K562 (cell line): ENCODE data around the gene NALCN. TPM values are rescaled to one million over a fixed set of nuclear protein-coding genes. Genes with fewer than 3 reads are reported as not detected.

Experiments
- EWSR1 ChIP-seq: fragments of 450-650 bp; IDR thresholded peaks from 2 replicates; pipeline ENCODE4 v1.6.1; 2018; ENCODE audit warnings: borderline replicate concordance, mild to moderate bottlenecking, low read depth, moderate library complexity; ENCODE audit not compliant: partially characterized antibody
- HDAC2 ChIP-seq: fragments of 450-650 bp; IDR thresholded peaks from 2 replicates; pipeline ENCODE4 v1.6.1; 2016; ENCODE audit warnings: mild to moderate bottlenecking
- MXD1 ChIP-seq: fragments of 250-450 bp; sonication (Bioruptor Pico); IDR thresholded peaks from 2 replicates; pipeline ENCODE4 v1.8.0; 2021; ENCODE audit warnings: borderline replicate concordance, mild to moderate bottlenecking, moderate library complexity; ENCODE audit not compliant: poor library complexity, severe bottlenecking
- NR2C1 ChIP-seq, 2 experiments: fragments of 450-650 bp; IDR thresholded peaks; 2 replicates each; pipeline ENCODE4 v1.6.1; 2017; ENCODE audit warnings: mild to moderate bottlenecking in 2 of 2, antibody characterized with exemption in 1 of 2, inconsistent platforms in 1 of 2, missing compliant biosample characterization in 1 of 2, missing genetic modification characterization in 1 of 2
- POLR2AphosphoS5 ChIP-seq: IDR thresholded peaks from 2 replicates; pipeline ENCODE4 v1.6.1; 2011; ENCODE audit warnings: mild to moderate bottlenecking, low read depth, low read length, moderate library complexity; ENCODE audit not compliant: control insufficient read depth, insufficient read depth
- POU5F1 ChIP-seq: fragments of 150-350 bp; IDR thresholded peaks from 2 replicates; pipeline ENCODE4 v1.6.1; 2014; ENCODE audit warnings: borderline replicate concordance, low read length, low read depth, mild to moderate bottlenecking; ENCODE audit not compliant: partially characterized antibody
- RFX7 ChIP-seq: fragments of 250-450 bp; sonication (Bioruptor Pico); IDR thresholded peaks from 2 replicates; pipeline ENCODE4 v1.5.1; 2021; ENCODE audit warnings: mild to moderate bottlenecking
- RREB1 ChIP-seq: fragments of 250-450 bp; sonication (Bioruptor Pico); IDR thresholded peaks from 2 replicates; pipeline ENCODE4 v1.4.0; 2020
- SAFB ChIP-seq: fragments of 200-400 bp; formaldehyde crosslinking; IDR thresholded peaks from 2 replicates; pipeline ENCODE4 v1.6.1; 2017; ENCODE audit warnings: low read depth, low read length, borderline replicate concordance
- TAF9B ChIP-seq: fragments of 450-650 bp; IDR thresholded peaks from 2 replicates; pipeline ENCODE4 v1.6.1; 2018; ENCODE audit warnings: mild to moderate bottlenecking; ENCODE audit not compliant: partially characterized antibody
- TCF7 ChIP-seq: sonication (generic); IDR thresholded peaks from 2 replicates; pipeline ENCODE4 v1.6.1; 2016; ENCODE audit warnings: antibody characterized with exemption, borderline replicate concordance
- WHSC1 ChIP-seq: IDR thresholded peaks from one replicate; pipeline ENCODE4 v1.6.1; 2012; ENCODE audit warnings: low read length, control low read depth, inconsistent platforms
- polyA plus RNA-seq, 8 experiments: library from polyadenylated mRNA; depleted of rRNA in 4 of 8; stranded (reverse) in 5 of 8; unstranded in 3 of 8; fragments of >200 nt; fragmentation: Nextera tagmentation in 2 of 8; fragmentation: Illumina TruSeq in 1 of 8; extraction: Ambion mirVana in 2 of 8; extraction: Trizol in 1 of 8; gene quantifications; 2 replicates each; pipeline versions ENCODE4 v1.2.1 to v1.2.3, GENCODE V29; 2011 to 2014; ENCODE audit warnings: inconsistent platforms in 1 of 8, missing spikeins in 1 of 8
- total RNA-seq, 7 experiments: library from RNA; depleted of rRNA in 6 of 7; stranded (reverse); fragments of >200 nt in 6 of 7; fragmentation: Illumina TruSeq in 2 of 7; extraction: Trizol in 2 of 7; gene quantifications; 2 replicates each; pipeline versions ENCODE4 v1.2.1 to v1.2.3, GENCODE V29; 2011 to 2021; ENCODE audit warnings: low replicate concordance in 1 of 7
- TF ChIP-seq, protein P1 (sequence below): sonication (generic); formaldehyde crosslinking; IDR thresholded peaks from 2 replicates; pipeline ENCODE4 v1.8.1; 2023; ENCODE audit warnings: mild to moderate bottlenecking, missing genetic modification reagents, moderate library complexity
- TF ChIP-seq, protein P2 (sequence below): sonication (generic); formaldehyde crosslinking; IDR thresholded peaks from 2 replicates; pipeline ENCODE4 v1.8.0; 2022; ENCODE audit warnings: mild to moderate bottlenecking, missing genetic modification reagents

The NALCN gene
- total and polyA plus RNA-seq, 9 of the 15 experiments (the other 6 are each of a cell fraction or from before 2014, with no cell fraction given), result not detected

DNA sequence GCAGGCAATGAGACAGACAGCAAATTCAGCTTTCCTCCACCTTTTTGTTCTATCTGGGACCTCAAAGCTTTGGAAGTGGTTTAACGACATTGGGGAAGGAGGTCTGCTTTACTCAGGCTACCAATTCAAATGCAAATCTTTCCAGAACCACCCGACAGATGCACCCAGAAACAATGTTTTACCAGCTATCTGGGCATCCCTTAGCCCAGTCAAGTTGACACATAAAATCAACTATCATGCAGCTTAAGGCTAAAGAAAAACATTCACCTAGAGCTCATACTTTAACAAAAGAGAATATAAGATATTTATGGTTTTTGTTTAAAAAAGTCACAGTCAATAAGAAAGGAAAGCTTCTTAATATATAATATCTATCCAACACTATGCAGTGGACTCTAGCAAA, 246.0 kb downstream of the NALCN start (continued):
- TF ChIP-seq RREB1 (no peak), WHSC1 (no peak), SAFB (no peak), TAF9B (no peak), TCF7 (no peak), RFX7 (CRISPR knock-in tag) (no peak), EWSR1 (no peak), HDAC2 (no peak), POU5F1 (no peak), MXD1 (CRISPR knock-in tag) (no peak), POLR2AphosphoS5 (no peak), NR2C1 (IDR thresholded peaks at IDR 0.05) (no peak), NR2C1 (tag; IDR thresholded peaks at IDR 0.05) (no peak)
- TF ChIP-seq, protein P1, sequence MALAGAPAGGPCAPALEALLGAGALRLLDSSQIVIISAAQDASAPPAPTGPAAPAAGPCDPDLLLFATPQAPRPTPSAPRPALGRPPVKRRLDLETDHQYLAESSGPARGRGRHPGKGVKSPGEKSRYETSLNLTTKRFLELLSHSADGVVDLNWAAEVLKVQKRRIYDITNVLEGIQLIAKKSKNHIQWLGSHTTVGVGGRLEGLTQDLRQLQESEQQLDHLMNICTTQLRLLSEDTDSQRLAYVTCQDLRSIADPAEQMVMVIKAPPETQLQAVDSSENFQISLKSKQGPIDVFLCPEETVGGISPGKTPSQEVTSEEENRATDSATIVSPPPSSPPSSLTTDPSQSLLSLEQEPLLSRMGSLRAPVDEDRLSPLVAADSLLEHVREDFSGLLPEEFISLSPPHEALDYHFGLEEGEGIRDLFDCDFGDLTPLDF, result no peak
- TF ChIP-seq, protein P2, sequence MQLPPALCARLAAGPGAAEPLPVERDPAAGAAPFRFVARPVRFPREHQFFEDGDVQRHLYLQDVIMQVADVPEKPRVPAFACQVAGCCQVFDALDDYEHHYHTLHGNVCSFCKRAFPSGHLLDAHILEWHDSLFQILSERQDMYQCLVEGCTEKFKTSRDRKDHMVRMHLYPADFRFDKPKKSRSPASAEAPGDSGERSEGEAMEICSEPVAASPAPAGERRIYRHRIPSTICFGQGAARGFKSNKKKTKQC (CRISPR knock-in tag), result no peak
